Stromal cell of bone marrow (primary cell): ENCODE measurements around the gene CST5.
A peak's percentile ranks its signal among the peaks of the same experiment; 100 is the strongest.
"Not testable (repeated sequence)": the region's sequence is repeated elsewhere in the genome, so short reads cannot be mapped to it uniquely, and the experiment has no call there.

Source experiments
- DNase-seq: peaks from one replicate; pipeline ENCODE4 v3.0.0-alpha.2; 2012; ENCODE audit warnings: low read depth

Gene CST5

GRCh38 chr20:23889775-23890187, 10.2 kb upstream of the CST5 start:
- peak; percentile 15 for DNase-seq

DNA sequence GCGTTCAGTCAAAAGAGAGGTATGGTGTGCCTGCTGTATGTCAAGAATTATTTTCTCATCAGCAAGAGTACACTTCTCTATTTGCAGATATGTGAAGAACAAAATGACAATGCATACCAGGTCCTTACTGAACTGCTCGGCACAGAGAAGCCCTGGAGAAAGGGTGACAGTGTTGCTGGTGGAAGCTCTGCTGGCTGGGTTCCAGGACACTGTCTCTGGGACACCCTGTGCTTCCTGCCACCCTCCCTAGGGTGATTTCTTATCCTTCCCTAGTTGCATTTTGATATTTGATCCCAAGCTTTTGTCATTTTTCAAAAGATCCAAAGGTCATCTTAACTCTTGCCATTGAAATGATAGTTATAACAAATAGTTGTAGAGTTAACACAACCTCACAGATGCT, 8.3 kb upstream of the CST5 start:
- no peak for DNase-seq

- DNase-seq = no peak
Measured at GRCh38 chr20:23884771-23885162, 5.2 kb upstream of the CST5 start.

- DNase-seq = no peak
Measured at GRCh38 chr20:23884136-23884770, 4.7 kb upstream of the CST5 start.

GRCh38 chr20:23881371-23881770, 1.8 kb upstream of the CST5 start:
- DNase-seq = no peak

GRCh38 chr20:23880417-23880816, 869 bp upstream of the CST5 start:
- no peak for DNase-seq

- no peak for DNase-seq
Measured at GRCh38 chr20:23879811-23880374, 345 bp upstream of the CST5 start.

- DNase-seq = no peak
Measured at GRCh38 chr20:23878787-23879186, 761 bp downstream of the CST5 start.

GRCh38 chr20:23878016-23878542, 1.5 kb downstream of the CST5 start:
- not testable (repeated sequence) for DNase-seq

DNA sequence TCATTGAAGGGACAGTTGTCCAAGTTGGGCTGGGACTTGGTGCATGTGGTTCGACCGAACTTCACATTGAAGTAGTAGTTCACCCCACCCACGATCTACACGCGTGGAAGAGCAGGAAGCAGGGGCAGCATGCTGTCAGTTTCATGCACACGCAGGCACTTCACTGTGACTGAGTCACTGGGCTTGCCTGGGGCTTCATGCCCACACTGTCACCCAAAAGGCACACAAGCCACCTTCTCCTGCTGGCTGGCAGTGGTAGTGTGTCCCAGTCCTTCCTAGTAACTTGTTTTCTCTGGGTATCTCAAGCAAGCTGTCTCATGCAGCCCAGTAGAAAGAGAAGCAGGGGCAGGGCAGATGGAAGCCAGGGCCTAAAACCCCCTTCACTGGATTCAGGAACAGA, 2.0 kb downstream of the CST5 start:
- DNase-seq = no peak

DNA sequence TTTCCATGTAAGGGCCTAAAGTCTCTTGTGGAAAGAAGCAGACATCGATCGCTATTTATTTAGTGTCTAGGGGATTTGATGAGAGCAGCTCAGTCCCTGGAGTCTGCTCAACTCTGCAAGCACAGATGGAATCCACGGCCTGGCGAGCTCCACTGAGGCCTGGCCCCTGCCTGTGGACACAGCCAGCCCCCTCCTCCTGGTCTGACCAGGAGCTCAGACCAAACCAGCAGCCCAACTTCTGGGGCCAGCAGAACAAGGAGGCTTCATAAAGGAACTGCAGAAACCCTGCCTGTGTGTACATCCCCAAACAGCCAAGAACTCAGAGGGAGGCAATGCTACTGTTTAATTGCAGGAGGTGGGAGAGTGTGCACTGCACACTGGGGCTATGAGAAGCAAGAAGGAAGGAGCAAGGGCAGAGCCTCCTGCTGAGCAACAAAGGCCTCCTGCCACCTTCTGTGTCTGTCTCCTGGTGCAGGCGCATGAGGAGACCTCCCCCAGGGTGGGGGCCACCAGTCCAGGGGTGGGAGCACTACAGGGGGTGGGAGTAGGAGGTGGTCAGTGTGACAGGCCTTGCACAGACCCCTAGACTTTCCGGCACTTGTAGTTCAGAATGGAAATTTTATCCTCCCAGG, 3.8 kb downstream of the CST5 start:
- no peak for DNase-seq

GRCh38 chr20:23874747-23875146, 4.8 kb downstream of the CST5 start:
- no peak for DNase-seq

GRCh38 chr20:23873370-23874015, 6.1 kb downstream of the CST5 start:
- no peak for DNase-seq

GRCh38 chr20:23872065-23872464, 7.5 kb downstream of the CST5 start:
- DNase-seq = no peak

- DNase-seq = no peak
Measured at GRCh38 chr20:23870461-23870860, 9.1 kb downstream of the CST5 start.

DNA sequence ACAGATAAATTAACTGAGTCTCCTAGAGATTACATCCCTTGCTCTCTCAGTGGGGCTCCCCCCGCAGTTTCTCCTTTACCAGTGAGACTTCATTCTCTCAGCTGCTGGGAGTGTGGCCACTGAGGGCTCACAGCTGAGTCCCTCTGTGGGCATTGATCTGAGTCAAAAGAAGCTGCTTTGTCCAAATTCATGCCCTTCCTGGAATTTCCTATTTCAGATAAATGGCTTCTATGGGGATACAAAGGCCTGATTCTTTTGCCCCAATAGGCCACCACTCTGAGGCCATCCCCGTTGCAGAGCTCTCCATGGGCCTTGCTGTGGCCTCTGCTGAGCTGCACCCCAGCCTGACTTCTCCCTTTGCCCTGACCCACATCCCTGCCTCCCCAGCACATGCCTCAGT, 10.0 kb downstream of the CST5 start:
- DNase-seq = no peak

DNA sequence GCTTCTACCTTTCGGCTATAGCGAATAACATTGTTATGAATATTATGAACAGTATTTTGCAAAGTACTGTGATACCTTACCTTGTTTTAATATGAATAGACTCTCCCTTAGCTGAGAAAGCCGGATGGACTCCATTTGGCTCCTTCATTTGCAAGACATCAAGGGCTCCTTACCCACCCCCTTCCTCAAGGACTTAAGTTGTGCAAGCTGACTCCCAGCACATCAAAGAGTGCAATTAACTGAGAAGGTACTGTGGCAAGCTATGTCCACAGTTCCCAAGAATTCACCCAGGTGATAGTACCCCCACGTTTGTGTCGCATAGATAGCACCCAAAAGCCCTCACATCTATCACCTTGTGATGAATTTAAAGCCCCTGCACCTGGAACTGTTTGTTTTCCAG, 11.2 kb downstream of the CST5 start:
- no peak for DNase-seq

- no peak for DNase-seq
Measured at GRCh38 chr20:23867152-23867776, 12.3 kb downstream of the CST5 start.

DNA sequence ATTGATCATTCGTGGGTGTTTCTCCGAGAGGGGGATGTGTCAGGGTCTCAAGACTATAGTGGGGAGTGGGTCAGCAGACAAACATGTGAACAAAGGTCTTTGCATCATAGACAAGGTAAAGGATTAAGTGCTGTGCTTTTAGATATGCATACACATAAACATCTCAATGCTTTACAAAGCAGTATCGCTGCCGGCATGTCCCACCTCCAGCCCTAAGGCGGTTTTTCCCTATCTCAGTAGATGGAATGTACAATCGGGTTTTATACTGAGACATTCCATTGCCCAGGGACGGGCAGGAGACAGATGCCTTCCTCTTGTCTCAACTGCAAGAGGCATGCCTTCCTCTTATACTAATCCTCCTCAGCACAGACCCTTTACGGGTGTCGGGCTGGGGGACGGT, 18.8 kb downstream of the CST5 start:
- DNase-seq = not testable (repeated sequence)

GRCh38 chr20:23857962-23858595, 21.5 kb downstream of the CST5 start:
- no peak for DNase-seq

GRCh38 chr20:23856736-23857135, 22.8 kb downstream of the CST5 start:
- DNase-seq = no peak

DNA sequence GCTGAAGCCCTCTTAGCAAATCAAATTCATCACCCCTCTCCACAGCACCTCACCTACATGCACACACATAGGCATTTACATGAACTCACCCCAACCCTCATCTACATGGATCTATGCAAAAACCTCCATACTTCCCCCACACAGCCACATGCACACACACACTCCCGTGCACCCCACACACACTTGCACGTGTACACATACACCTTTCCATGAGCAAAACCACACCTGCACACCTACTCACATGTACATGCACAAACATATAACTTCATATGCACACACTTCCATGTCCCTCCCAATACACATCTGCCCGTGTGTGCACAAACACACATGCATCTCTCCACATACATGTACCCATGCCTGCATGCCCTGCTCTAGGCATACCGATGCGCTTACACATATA, 23.3 kb downstream of the CST5 start:
- DNase-seq = no peak
